Loucy (cell line): ENCODE results near the gene PCCB.

Experiments
- H2AFZ ChIP-seq: fragments of 200-600 bp; sonication (generic); 2 replicates; pipeline ENCODE4 v1.6.0; 2016; ENCODE audit warnings: antibody characterized with exemption, mild to moderate bottlenecking, low read length, moderate library complexity
- H3F3A ChIP-seq: fragments of 200-600 bp; 2 replicates; pipeline ENCODE4 v1.6.0; 2016; ENCODE audit warnings: antibody characterized with exemption, low read depth, mild to moderate bottlenecking
- H3K27me3 ChIP-seq: fragments of 200-600 bp; sonication (generic); 2 replicates; pipeline ENCODE4 v1.6.1; 2014; ENCODE audit warnings: low read length, mild to moderate bottlenecking; ENCODE audit not compliant: insufficient read depth, poor library complexity, severe bottlenecking
- H3K36me3 ChIP-seq: fragments of 200-600 bp; sonication (generic); 2 replicates; pipeline ENCODE4 v1.6.1; 2016; ENCODE audit warnings: low read length; ENCODE audit not compliant: insufficient read depth
- H3K4me1 ChIP-seq: fragments of 200-600 bp; sonication (generic); 2 replicates; pipeline ENCODE4 v1.5.1; 2014; ENCODE audit warnings: low read length, mild to moderate bottlenecking; ENCODE audit not compliant: insufficient read depth, poor library complexity, severe bottlenecking
- H3K4me2 ChIP-seq: fragments of 200-600 bp; sonication (generic); 2 replicates; pipeline ENCODE4 v1.6.0; 2014; ENCODE audit warnings: antibody characterized with exemption, low read length, low read depth, mild to moderate bottlenecking; ENCODE audit not compliant: poor library complexity, severe bottlenecking
- H3K4me3 ChIP-seq: fragments of 200-600 bp; sonication (generic); 2 replicates; pipeline ENCODE4 v1.5.1; 2014; ENCODE audit warnings: low read length, mild to moderate bottlenecking, mixed read lengths; ENCODE audit not compliant: poor library complexity, severe bottlenecking
- H3K79me2 ChIP-seq: fragments of 200-600 bp; sonication (generic); 2 replicates; pipeline ENCODE4 v1.6.1; 2014; ENCODE audit warnings: low read length; ENCODE audit not compliant: insufficient read depth
- H3K9ac ChIP-seq: fragments of 200-600 bp; sonication (generic); 2 replicates; pipeline ENCODE4 v1.6.0; 2014; ENCODE audit warnings: mild to moderate bottlenecking, low read depth, low read length, moderate library complexity; ENCODE audit not compliant: poor library complexity, severe bottlenecking
- H3K9me2 ChIP-seq: fragments of 200-600 bp; sonication (generic); replicated peaks from 2 replicates; pipeline ENCODE4 v1.6.1; 2016; ENCODE audit warnings: low read depth, low read length, mixed read lengths
- H3K9me3 ChIP-seq: fragments of 200-600 bp; sonication (generic); 2 replicates; pipeline ENCODE4 v1.6.1; 2014; ENCODE audit warnings: mild to moderate bottlenecking, antibody characterized with exemption, low read length, low read depth; ENCODE audit not compliant: insufficient read depth
- H4K20me1 ChIP-seq: fragments of 200-600 bp; sonication (generic); 2 replicates; pipeline ENCODE4 v1.6.0; 2014; ENCODE audit warnings: antibody characterized with exemption, low read length, mild to moderate bottlenecking; ENCODE audit not compliant: insufficient read depth, poor library complexity, severe bottlenecking
- EZH2phosphoT487 ChIP-seq: fragments of 200-600 bp; IDR thresholded peaks from 2 replicates; pipeline ENCODE4 v1.6.1; 2018; ENCODE audit warnings: antibody characterized with exemption, mild to moderate bottlenecking, moderate library complexity, borderline replicate concordance
- TF ChIP-seq, protein P1 (sequence below): fragments of 200-600 bp; sonication (generic); conservative IDR thresholded peaks from 2 replicates; pipeline ENCODE4 v1.5.1; 2014; ENCODE audit warnings: mild to moderate bottlenecking, antibody characterized with exemption, low read length

PCCB gene

DNA sequence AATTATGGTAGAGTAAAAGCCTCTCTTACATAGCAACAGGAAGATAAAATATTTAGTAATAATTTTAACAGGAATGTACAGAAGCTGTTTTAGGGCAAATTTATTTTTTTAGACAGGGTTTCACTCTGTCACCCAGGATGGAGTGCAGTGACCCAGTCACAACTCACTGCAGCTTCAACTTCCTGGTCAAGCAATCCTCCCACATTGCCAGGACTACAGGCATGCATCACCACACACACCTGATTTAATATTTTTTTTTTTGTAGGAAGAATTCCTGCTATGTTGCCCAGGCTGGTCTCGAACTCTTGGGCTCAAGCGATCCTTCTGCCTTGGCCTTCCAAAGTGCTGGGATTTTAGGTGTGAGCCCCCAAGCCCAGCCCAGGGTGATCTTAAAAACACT, 61.1 kb downstream of the PCCB start:
- Histone ChIP-seq H3F3A (no peaks in the 10 kb centered on the region), H3K4me1 (no peaks in the 10 kb centered on the region), H3K4me3 (no peak overlapping the region), H3K36me3 (peaks cover 13% of the 10 kb centered on the region; the same call in 1 of the 2 replicates), H3K9ac (no peak overlapping the region), H4K20me1 (no peaks in the 10 kb centered on the region), H3K9me3 (no peaks in the 10 kb centered on the region), H2AFZ (no peak overlapping the region), H3K27me3 (no peaks in the 10 kb centered on the region), H3K4me2 (no peak overlapping the region), H3K9me2 (no peaks in the 10 kb centered on the region), H3K79me2 (no peaks in the 10 kb centered on the region)
- TF ChIP-seq, protein P1, sequence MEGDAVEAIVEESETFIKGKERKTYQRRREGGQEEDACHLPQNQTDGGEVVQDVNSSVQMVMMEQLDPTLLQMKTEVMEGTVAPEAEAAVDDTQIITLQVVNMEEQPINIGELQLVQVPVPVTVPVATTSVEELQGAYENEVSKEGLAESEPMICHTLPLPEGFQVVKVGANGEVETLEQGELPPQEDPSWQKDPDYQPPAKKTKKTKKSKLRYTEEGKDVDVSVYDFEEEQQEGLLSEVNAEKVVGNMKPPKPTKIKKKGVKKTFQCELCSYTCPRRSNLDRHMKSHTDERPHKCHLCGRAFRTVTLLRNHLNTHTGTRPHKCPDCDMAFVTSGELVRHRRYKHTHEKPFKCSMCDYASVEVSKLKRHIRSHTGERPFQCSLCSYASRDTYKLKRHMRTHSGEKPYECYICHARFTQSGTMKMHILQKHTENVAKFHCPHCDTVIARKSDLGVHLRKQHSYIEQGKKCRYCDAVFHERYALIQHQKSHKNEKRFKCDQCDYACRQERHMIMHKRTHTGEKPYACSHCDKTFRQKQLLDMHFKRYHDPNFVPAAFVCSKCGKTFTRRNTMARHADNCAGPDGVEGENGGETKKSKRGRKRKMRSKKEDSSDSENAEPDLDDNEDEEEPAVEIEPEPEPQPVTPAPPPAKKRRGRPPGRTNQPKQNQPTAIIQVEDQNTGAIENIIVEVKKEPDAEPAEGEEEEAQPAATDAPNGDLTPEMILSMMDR = no peak

DNA sequence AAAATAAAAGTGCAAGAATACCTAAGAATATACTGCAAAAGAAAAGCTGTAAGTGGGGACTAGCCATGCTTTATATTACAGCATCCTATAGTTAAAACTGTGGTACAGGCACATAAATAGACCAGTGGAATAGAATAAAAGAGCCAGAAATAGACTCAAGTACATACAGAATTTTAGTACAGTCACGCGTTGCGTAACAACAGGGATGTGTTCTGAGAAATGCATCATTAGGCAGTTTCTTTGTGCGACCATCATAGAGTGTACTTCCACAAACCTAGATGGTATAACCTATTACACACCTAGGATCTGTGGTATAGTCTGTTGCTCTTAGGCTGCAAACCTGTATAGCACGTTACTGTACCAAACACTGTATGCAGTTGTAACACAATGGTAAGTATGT, 61.8 kb downstream of the PCCB start:
- Histone ChIP-seq H3K9me3 (no peaks in the 10 kb centered on the region), H4K20me1 (no peaks in the 10 kb centered on the region), H3K9me2 (no peaks in the 10 kb centered on the region), H3K4me2 (no peak overlapping the region), H3K79me2 (no peaks in the 10 kb centered on the region), H2AFZ (no peak overlapping the region), H3K4me1 (no peaks in the 10 kb centered on the region), H3K36me3 (peaks cover 13% of the 10 kb centered on the region; the same call in 1 of the 2 replicates), H3K27me3 (no peaks in the 10 kb centered on the region), H3F3A (no peaks in the 10 kb centered on the region), H3K4me3 (no peak overlapping the region), H3K9ac (no peak overlapping the region)
- TF ChIP-seq, protein P1 = no peak
- TF ChIP-seq EZH2phosphoT487 = no peak

GRCh38 chr3:136326316-136326715, 76.2 kb downstream of the PCCB start:
- H3K79me2 ChIP-seq = no peaks in the 10 kb centered on the region
- H3K27me3 ChIP-seq = no peaks in the 10 kb centered on the region
- H3K36me3 ChIP-seq = peaks cover 61% of the 10 kb centered on the region
- H3F3A ChIP-seq = no peaks in the 10 kb centered on the region
- H2AFZ ChIP-seq = no peak overlapping the region
- H3K4me2 ChIP-seq = no peak overlapping the region
- H3K4me1 ChIP-seq = no peaks in the 10 kb centered on the region
- H3K9me2 ChIP-seq = no peaks in the 10 kb centered on the region
- H4K20me1 ChIP-seq = no peaks in the 10 kb centered on the region
- TF ChIP-seq, protein P1 = no peak
- no peak for TF ChIP-seq EZH2phosphoT487
- no peak overlapping the region for H3K9ac ChIP-seq
- no peak overlapping the region for H3K4me3 ChIP-seq
- peaks cover 21% of the 10 kb centered on the region; the same call in 1 of the 2 replicates for H3K9me3 ChIP-seq
